Measurements from ENCODE around the gene SSC5D. TPM values are rescaled to one million over a fixed set of nuclear protein-coding genes. Genes with fewer than 3 reads are reported as not detected.

Gene SSC5D
- total RNA-seq, 4 donors from 2014 or later, result 5.0 to 50.8 (median 36.0) TPM

DNA sequence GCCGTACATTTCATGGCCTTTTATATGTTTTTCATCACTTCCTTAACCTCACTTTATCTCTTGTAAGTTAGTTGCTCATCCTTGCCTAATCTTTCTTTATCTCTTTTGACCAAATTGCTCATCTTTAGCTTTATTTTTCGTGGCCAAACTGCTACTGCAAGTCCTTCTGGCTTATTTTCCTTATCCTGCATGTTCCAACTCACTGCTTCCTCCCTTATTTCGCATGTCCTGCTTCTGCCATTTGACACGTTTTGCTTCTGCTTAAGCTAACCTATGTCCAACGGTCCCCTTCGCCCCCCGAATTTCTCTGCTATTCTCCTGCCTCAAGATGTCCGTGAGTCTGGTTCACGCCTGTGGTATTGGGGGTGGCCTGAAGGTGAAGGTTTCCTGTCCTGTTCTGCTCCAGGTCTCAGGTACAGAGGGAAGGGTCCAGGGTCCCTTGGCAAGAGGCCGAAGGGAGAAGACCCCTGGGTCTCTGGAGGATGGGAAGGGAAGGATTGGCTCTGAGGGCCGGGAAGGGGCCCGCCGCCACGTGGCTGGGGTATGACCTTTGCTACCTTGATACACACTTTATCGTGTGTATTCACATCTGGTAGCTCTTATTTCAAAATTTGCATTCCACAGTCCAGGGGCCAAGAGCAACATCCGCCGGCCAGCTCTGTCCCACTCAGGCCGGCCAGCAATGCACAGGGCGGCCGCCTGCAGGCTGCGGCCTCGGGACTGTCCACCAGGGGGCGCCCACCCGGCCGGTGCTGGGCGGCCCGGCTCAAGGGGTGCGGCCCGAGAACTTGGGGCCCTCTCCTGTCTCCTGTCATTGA lies 20.8 kb upstream of the SSC5D start:
- intact Hi-C loops (cut with DNase I; ENCODE audit: low total_unique reads), result loop anchor here (5.0 kb wide), 1 partner anchor 35 kb away; no protein-coding TSS in a partner anchor
- DNase-seq, result peak; percentile 65 to 79
- H3K27ac ChIP-seq, result peak overlapping the region in 1 of 2 donors; percentile 47
- no peaks in the 10 kb centered on the region for H3K9me3 ChIP-seq
- no peaks in the 10 kb centered on the region for H3K4me1 ChIP-seq
- no peaks in the 10 kb centered on the region for H3K36me3 ChIP-seq
- no peak for TF ChIP-seq POLR2A (IDR thresholded peaks at IDR 0.05)
- TF ChIP-seq, protein P1, sequence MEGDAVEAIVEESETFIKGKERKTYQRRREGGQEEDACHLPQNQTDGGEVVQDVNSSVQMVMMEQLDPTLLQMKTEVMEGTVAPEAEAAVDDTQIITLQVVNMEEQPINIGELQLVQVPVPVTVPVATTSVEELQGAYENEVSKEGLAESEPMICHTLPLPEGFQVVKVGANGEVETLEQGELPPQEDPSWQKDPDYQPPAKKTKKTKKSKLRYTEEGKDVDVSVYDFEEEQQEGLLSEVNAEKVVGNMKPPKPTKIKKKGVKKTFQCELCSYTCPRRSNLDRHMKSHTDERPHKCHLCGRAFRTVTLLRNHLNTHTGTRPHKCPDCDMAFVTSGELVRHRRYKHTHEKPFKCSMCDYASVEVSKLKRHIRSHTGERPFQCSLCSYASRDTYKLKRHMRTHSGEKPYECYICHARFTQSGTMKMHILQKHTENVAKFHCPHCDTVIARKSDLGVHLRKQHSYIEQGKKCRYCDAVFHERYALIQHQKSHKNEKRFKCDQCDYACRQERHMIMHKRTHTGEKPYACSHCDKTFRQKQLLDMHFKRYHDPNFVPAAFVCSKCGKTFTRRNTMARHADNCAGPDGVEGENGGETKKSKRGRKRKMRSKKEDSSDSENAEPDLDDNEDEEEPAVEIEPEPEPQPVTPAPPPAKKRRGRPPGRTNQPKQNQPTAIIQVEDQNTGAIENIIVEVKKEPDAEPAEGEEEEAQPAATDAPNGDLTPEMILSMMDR (IDR thresholded peaks at IDR 0.05), result peak; percentile 91 to 99 (median 96)
- H3K27me3 ChIP-seq, result no peaks in the 10 kb centered on the region
- H3K4me3 ChIP-seq, result no peak overlapping the region

DNA sequence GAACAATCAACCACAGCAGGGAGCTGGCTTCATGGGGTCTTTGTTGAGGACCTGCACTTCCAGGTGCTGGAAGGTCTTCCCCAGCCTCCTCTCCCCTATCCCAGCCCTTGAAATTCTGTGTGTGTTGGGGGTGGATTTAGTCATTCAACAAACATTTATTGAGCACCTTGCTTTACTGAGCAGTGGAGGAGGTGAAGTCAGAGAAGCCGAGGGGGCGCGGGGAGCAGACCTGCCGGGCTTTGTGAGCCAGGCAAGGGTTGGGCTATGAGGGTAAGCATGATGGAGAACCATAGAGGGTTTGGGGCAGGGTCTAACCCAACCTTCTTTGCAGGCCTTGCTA lies 20.2 kb upstream of the SSC5D start:
- no peaks in the 10 kb centered on the region for H3K4me1 ChIP-seq
- H3K27me3 ChIP-seq, result no peaks in the 10 kb centered on the region
- intact Hi-C loops (cut with DNase I; ENCODE audit: low total_unique reads), result loop anchor here (5.0 kb wide), 1 partner anchor 34 kb away; no protein-coding TSS in a partner anchor
- no peak for TF ChIP-seq POLR2A (IDR thresholded peaks at IDR 0.05)
- TF ChIP-seq, protein P1 (IDR thresholded peaks at IDR 0.05), result no peak
- H3K9me3 ChIP-seq, result no peaks in the 10 kb centered on the region
- H3K27ac ChIP-seq, result no peak overlapping the region
- no peaks in the 10 kb centered on the region for H3K36me3 ChIP-seq
- no peak overlapping the region for H3K4me3 ChIP-seq
- DNase-seq, result no peak

- Histone ChIP-seq H3K27me3 (no peaks in the 10 kb centered on the region), H3K36me3 (no peaks in the 10 kb centered on the region), H3K9me3 (no peaks in the 10 kb centered on the region), H3K27ac (no peak overlapping the region), H3K4me3 (no peak overlapping the region), H3K4me1 (peaks cover 0 to 7% of the 10 kb centered on the region in 2 donors)
- TF ChIP-seq POLR2A (IDR thresholded peaks at IDR 0.05), result no peak
- TF ChIP-seq, protein P1 (IDR thresholded peaks at IDR 0.05), result no peak
- DNase-seq, result no peak
- intact Hi-C loops (cut with DNase I; ENCODE audit: low total_unique reads), result no loop called here
These were observed 17.0 kb upstream of the SSC5D start for GRCh38 chr19:55471266-55471665.

GRCh38 chr19:55472463-55472862 lies 15.8 kb upstream of the SSC5D start:
- DNase-seq, result no peak
- no peaks in the 10 kb centered on the region for H3K36me3 ChIP-seq
- peak overlapping the region in 1 of 2 donors; percentile 48 for H3K27ac ChIP-seq
- TF ChIP-seq POLR2A (IDR thresholded peaks at IDR 0.05), result no peak
- TF ChIP-seq, protein P1 (IDR thresholded peaks at IDR 0.05), result no peak
- no peaks in the 10 kb centered on the region for H3K27me3 ChIP-seq
- H3K4me3 ChIP-seq, result no peak overlapping the region
- H3K9me3 ChIP-seq, result no peaks in the 10 kb centered on the region
- H3K4me1 ChIP-seq, result peaks cover 0 to 7% of the 10 kb centered on the region in 2 donors
- intact Hi-C loops (cut with DNase I; ENCODE audit: low total_unique reads), result no loop called here

- Histone ChIP-seq H3K27me3 (no peaks in the 10 kb centered on the region), H3K4me1 (peaks cover 0 to 7% of the 10 kb centered on the region in 2 donors), H3K36me3 (no peaks in the 10 kb centered on the region), H3K27ac (peak overlapping the region; percentile 27 to 48), H3K4me3 (no peak overlapping the region), H3K9me3 (no peaks in the 10 kb centered on the region)
- intact Hi-C loops (cut with DNase I; ENCODE audit: low total_unique reads), result no loop called here
- TF ChIP-seq, protein P1 (IDR thresholded peaks at IDR 0.05), result no peak
- TF ChIP-seq POLR2A (IDR thresholded peaks at IDR 0.05), result no peak
- no peak for DNase-seq
These were observed 14.8 kb upstream of the SSC5D start for GRCh38 chr19:55473225-55474012.

All from uterus (tissue), 4 donors.